NB4 (cell line): Measurements from ENCODE around the gene YEATS4.

Experiments used
- CTCF ChIP-seq: IDR thresholded peaks from one replicate; pipeline ENCODE4 v1.5.1; 2012; ENCODE audit warnings: low read depth, low read length
- MAX ChIP-seq: IDR thresholded peaks from 2 replicates; pipeline ENCODE4 v1.6.1; 2011; ENCODE audit warnings: low read depth, low read length
- MYC ChIP-seq: IDR thresholded peaks from 2 replicates; pipeline ENCODE4 v1.6.1; 2011; ENCODE audit warnings: low read depth, low read length
- POLR2A ChIP-seq: IDR thresholded peaks from 2 replicates; pipeline ENCODE4 v1.6.1; 2011; ENCODE audit warnings: mild to moderate bottlenecking; ENCODE audit not compliant: insufficient read length; ENCODE audit errors: extremely low read depth

DNA sequence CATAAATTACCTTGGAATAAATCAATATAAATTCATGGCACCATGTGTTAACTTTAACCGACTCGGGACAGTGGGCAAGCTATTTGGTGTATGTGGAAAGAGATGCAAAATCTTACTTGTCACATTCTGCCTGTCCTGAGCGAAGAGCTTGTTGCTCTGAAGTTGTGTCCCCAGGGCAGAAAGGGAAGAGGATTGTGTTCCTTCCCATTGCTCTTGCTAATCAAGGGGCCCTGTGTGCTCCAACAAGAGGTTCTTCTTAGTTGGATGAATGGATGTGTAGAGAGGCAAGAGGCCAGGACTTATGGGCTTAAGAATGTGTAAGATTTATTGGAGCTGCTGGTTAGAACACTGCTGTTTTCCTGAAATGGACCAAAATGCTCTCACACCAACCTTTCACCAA is 74.1 kb downstream of the YEATS4 start:
- TF ChIP-seq CTCF, result no peak
- no peak for TF ChIP-seq POLR2A
- TF ChIP-seq MYC, result no peak
- TF ChIP-seq MAX, result no peak
